Endodermal cell (in vitro differentiated cells): Measurements from ENCODE around the gene CROCC2. TPM values are rescaled to one million over a fixed set of nuclear protein-coding genes. Genes with fewer than 3 reads are reported as not detected.

Source experiments
- DNase-seq: peaks from one replicate; pipeline ENCODE4 v3.0.0-alpha.2; 2017
- H3K27ac ChIP-seq: 2 replicates; pipeline ENCODE4 v1.5.1; 2013; ENCODE audit warnings: mild to moderate bottlenecking, low read depth, low read length, moderate library complexity
- H3K27me3 ChIP-seq: 2 replicates; pipeline ENCODE4 v1.6.1; 2013; ENCODE audit warnings: mild to moderate bottlenecking, low read length, moderate library complexity; ENCODE audit not compliant: insufficient read depth, control insufficient read depth, poor library complexity, severe bottlenecking
- H3K36me3 ChIP-seq: 2 replicates; pipeline ENCODE4 v1.7.0; 2013; ENCODE audit warnings: mild to moderate bottlenecking, low read length, moderate library complexity; ENCODE audit not compliant: control insufficient read depth, insufficient read depth
- H3K4me1 ChIP-seq: one replicate; pipeline ENCODE4 v1.7.0; 2013; ENCODE audit warnings: low read length; ENCODE audit not compliant: control insufficient read depth, insufficient read depth
- H3K4me3 ChIP-seq: 2 replicates; pipeline ENCODE4 v1.5.1; 2013; ENCODE audit warnings: mild to moderate bottlenecking, low read length, moderate library complexity
- H3K9ac ChIP-seq: 2 replicates; pipeline ENCODE4 v1.6.1; 2013; ENCODE audit warnings: mild to moderate bottlenecking, low read length, moderate library complexity; ENCODE audit not compliant: poor library complexity, severe bottlenecking; ENCODE audit errors: extremely low read depth
- H3K9me3 ChIP-seq: 2 replicates; pipeline ENCODE4 v1.6.1; 2013; ENCODE audit warnings: mild to moderate bottlenecking, low read length, moderate library complexity; ENCODE audit not compliant: control insufficient read depth
- H3K27ac Mint-ChIP-seq: 2 replicates; pipeline ENCODE4 v1.8.0; 2020; ENCODE audit warnings: mixed read lengths
- H3K27me3 Mint-ChIP-seq: 2 replicates; pipeline ENCODE4 v1.8.0; 2021; ENCODE audit warnings: mild to moderate bottlenecking, mixed read lengths; ENCODE audit not compliant: insufficient read depth
- H3K36me3 Mint-ChIP-seq: 2 replicates; pipeline ENCODE4 v1.8.0; 2020; ENCODE audit warnings: low read depth, mixed read lengths
- H3K4me1 Mint-ChIP-seq: 2 replicates; pipeline ENCODE4 v1.8.0; 2020; ENCODE audit warnings: mixed read lengths
- H3K4me3 Mint-ChIP-seq: 2 replicates; pipeline ENCODE4 v1.8.0; 2020; ENCODE audit warnings: mild to moderate bottlenecking, moderate library complexity, mixed read lengths
- H3K9me3 Mint-ChIP-seq: 2 replicates; pipeline ENCODE4 v1.8.0; 2020; ENCODE audit warnings: mild to moderate bottlenecking, mixed read lengths
- CTCF ChIP-seq: fragments of 200-600 bp; sonication (generic); conservative IDR thresholded peaks from 2 replicates; pipeline ENCODE4 v1.5.0; 2021; ENCODE audit warnings: antibody characterized with exemption, mild to moderate bottlenecking
- WGBS, 2 experiments: methylation state at CpG; one replicate each; pipeline versions ENCODE4 v1.1.5 to v1.1.7; 2013; ENCODE audit warnings: missing lambda C conversion rate in 2 of 2, mixed read lengths in 1 of 2; ENCODE audit not compliant: insufficient coverage in 1 of 2, insufficient read length in 1 of 2; 5-methylcytosine and 5-hydroxymethylcytosine counted together
- total RNA-seq, 2 donors: library from RNA; stranded (reverse); fragmentation: NEBNext Ultra II Directional in 1 of 2; extraction: Animal tissue kit (Norgen Biotek cat#: 25700) in 1 of 2; gene quantifications; 2 replicates in 1 of 2; 3 replicates in 1 of 2; pipeline ENCODE4 v1.2.1, GENCODE V29; 2021

Gene CROCC2
- total RNA-seq, 2 donors from 2014 or later, result not detected

GRCh38 chr2:240901986-240902614 lies 4.0 kb upstream of the CROCC2 start:
- H3K27ac Mint-ChIP-seq, result peak overlapping the region; percentile 67
- 81 to 91% methylated on average over 3 to 14 of the region's 14 CpGs for WGBS, 2 experiments

GRCh38 chr2:240902615-240903041 lies 3.5 kb upstream of the CROCC2 start:
- Mint-ChIP-seq H3K27ac (peak overlapping the region; percentile 67), H3K9me3 (peaks cover 17% of the 10 kb centered on the region), H3K4me1 (peaks cover 14% of the 10 kb centered on the region), H3K4me3 (no peak overlapping the region), H3K36me3 (peaks cover 3% of the 10 kb centered on the region), H3K27me3 (peaks cover 29% of the 10 kb centered on the region)
- DNase-seq, result peak; percentile 78
- Histone ChIP-seq H3K27me3 (peaks cover 9% of the 10 kb centered on the region), H3K27ac (no peak overlapping the region), H3K4me1 (no peaks in the 10 kb centered on the region), H3K9me3 (peaks cover 15% of the 10 kb centered on the region), H3K4me3 (no peak overlapping the region), H3K36me3 (no peaks in the 10 kb centered on the region), H3K9ac (no peak overlapping the region)
- 44 to 75% methylated on average over 4 to 7 of the region's 7 CpGs for WGBS, 2 experiments
- no peak for TF ChIP-seq CTCF

More at GRCh38 chr2:240901986-240902614, 4.0 kb upstream of the CROCC2 start:
- peaks cover 14% of the 10 kb centered on the region for H3K4me1 Mint-ChIP-seq
- DNase-seq, result no peak
- Histone ChIP-seq H3K4me1 (no peaks in the 10 kb centered on the region), H3K9me3 (peaks cover 15% of the 10 kb centered on the region), H3K4me3 (no peak overlapping the region), H3K27ac (no peak overlapping the region), H3K9ac (no peak overlapping the region), H3K27me3 (peaks cover 9% of the 10 kb centered on the region), H3K36me3 (no peaks in the 10 kb centered on the region)
- peaks cover 3% of the 10 kb centered on the region for H3K36me3 Mint-ChIP-seq
- TF ChIP-seq CTCF, result no peak
- H3K4me3 Mint-ChIP-seq, result no peak overlapping the region
- peaks cover 17% of the 10 kb centered on the region for H3K9me3 Mint-ChIP-seq
- peaks cover 25% of the 10 kb centered on the region for H3K27me3 Mint-ChIP-seq

- Histone ChIP-seq H3K4me1 (no peaks in the 10 kb centered on the region), H3K4me3 (no peak overlapping the region), H3K9ac (no peak overlapping the region), H3K36me3 (no peaks in the 10 kb centered on the region), H3K27ac (no peak overlapping the region), H3K9me3 (peaks cover 15% of the 10 kb centered on the region), H3K27me3 (peaks cover 9% of the 10 kb centered on the region)
- no peak overlapping the region for H3K27ac Mint-ChIP-seq
- 92 to 96% methylated on average over 10 to 34 of the region's 34 CpGs for WGBS, 2 experiments
- peaks cover 29% of the 10 kb centered on the region for H3K27me3 Mint-ChIP-seq
- TF ChIP-seq CTCF, result no peak
- H3K4me1 Mint-ChIP-seq, result peaks cover 14% of the 10 kb centered on the region
- no peak overlapping the region for H3K4me3 Mint-ChIP-seq
- H3K9me3 Mint-ChIP-seq, result peaks cover 17% of the 10 kb centered on the region
- peaks cover 3% of the 10 kb centered on the region for H3K36me3 Mint-ChIP-seq
- no peak for DNase-seq
These were observed 2.7 kb upstream of the CROCC2 start for GRCh38 chr2:240903191-240904060.
